A172 (cell line): ENCODE measurements around the gene C5orf24. TPM values are rescaled to one million over a fixed set of nuclear protein-coding genes. Genes with fewer than 3 reads are reported as not detected.
A peak's percentile ranks its signal among the peaks of the same experiment; 100 is the strongest.
"Not testable (repeated sequence)": the region's sequence is repeated elsewhere in the genome, so short reads cannot be mapped to it uniquely, and the experiment has no call there.

Experiments
- DNase-seq: peaks from one replicate; pipeline ENCODE4 v3.0.0-alpha.2; 2015; ENCODE audit warnings: low spot score
- total RNA-seq: library from RNA; depleted of rRNA; stranded (reverse); fragments of >200 nt; shearing (Covaris generic); gene quantifications from 2 replicates; pipeline ENCODE4 v1.2.3, GENCODE V29; 2014

The C5orf24 gene
- total RNA-seq, 1 experiment from 2014 or later: 48.6 TPM

DNA sequence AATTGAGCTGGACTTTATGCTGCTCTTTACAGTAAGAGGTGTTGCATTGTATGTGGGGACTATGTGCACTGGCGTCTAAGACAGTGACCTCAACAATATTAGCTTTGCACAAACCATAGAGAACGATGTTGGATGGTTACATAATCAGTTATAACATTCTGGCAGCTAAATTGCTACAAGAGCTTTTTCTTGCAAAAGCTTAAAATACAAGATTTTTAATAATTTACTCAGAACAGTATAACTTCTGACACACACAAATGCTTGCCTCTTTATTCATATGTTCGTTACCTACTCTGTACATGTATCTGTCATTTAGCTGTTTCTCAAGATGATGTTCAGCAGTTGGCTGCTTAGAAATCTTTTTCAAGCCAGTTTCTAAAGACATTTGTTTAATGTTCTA, 11.6 kb downstream of the C5orf24 start:
- DNase-seq: no peak

DNA sequence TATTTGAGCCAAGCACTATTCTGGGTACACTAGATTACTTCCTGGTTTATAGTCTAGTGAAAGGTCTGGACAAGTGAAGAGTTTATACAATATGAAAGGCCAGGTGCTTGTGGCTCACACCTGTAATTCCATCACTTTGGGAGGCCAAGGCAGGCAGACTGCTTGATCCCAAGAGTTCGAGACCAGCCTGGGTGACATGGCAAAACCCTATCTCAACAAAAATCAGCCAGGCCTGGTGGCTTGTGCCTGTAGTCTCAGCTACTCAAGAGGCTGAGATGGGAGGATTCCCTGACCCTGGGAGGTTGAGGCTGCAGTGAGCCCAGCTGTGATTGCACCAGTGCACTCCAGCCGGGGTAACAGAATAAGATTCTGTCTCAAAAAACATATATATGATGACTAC, 18.9 kb downstream of the C5orf24 start:
- no peak for DNase-seq

DNA sequence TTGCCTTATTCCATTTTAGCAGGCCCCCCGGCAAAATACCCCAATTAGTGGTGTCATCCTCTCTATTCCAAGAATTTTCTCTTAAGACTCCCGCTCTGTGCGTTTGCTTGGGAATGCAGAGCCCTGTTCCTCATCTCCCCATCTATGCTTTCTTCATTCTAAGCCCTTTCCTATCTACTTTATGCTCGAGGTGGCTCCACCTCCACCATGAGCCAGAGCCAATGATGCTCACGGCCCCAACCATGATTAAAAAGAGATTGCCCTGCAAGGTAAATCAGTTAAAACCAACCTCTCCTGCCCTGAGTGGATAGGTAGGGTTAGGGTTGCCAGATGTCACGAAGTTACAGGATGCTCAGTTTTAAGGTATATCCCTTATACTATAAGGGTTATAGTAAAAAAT, 27.7 kb downstream of the C5orf24 start:
- DNase-seq: no peak

DNA sequence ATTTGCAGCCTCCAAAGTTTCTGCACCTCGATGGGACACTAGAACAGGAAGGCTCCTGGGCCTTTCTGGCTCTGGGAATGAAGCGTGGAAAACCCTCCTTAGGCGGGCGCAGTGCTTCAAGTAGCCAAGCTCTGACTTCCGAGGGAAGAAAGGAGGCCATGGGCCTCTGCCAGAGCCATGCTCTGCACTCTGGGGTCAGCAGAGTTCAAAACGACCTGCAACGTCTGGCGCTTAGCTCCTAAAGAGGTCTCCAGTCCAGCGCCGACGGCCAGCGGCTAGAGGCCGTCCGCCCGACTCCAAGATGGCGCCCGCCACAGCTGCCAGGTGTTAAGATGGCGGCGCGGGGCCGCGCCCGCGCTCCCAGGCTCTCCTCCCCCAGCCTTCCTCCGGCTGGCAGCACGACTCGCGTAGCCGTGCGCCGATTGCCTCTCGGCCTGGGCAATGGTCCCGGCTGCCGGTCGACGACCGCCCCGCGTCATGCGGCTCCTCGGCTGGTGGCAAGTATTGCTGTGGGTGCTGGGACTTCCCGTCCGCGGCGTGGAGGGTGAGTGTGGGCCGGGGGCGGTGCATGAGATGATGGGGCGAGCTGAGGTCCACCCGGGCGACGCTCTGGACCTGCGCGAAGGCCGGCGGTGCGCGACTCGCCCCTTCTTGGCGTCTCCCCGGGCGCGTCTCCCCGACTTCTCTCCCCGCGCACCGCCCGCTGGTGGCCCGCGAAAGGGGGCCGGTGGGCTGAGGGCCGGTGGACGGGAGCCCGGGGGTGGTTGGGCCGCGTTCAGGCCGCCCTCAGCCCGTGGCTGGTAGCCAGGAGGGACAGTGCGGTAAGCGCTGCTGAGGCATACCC, 28.4 kb downstream of the C5orf24 start, which contains the start of gene TXNDC15:
TSS of gene TXNDC15 (plus strand) at position 385 of the 844 bp plus-strand sequence. CDS start at position 442, 57 bp downstream.
- peak; percentile 78 for DNase-seq

DNA sequence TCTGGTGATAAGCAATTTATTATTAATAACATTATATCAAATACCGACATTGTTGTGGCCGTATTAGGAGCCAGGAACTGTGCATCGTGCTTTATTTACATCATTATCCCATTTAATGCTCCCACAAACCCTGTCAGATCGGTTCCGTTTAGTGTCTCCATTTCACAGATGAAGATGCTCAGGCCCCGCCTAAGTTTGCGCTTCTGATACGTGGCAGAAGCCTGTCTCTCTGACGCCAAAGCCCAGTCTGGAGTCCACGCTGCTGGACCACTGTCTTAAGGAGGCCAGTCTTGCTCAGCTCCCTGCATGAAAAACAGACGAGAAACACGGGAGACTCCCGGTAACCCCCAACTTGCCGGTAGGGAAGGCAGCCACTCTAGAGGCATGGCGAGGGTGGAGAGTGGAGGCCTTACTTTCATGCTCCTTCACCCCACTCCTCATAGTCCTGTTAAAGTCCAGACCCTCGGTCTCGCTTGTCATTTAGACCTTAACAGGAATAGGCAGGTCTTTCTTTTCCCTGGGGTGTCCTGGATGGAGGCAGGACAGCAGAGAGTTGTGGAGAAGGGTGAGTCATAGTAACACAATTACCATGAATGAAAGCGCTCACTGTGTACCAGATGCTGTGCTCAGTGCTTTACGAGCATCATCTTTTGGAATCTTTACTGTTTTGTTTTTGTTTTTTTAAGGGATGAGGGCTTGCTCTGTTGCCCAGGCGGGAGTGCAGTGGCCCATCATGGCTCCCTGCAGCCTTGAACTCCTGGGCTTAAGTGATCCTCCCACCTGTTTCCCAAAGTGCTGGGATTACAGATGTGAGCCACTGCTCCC, 29.3 kb downstream of the C5orf24 start:
- DNase-seq: peak; percentile 72

DNA sequence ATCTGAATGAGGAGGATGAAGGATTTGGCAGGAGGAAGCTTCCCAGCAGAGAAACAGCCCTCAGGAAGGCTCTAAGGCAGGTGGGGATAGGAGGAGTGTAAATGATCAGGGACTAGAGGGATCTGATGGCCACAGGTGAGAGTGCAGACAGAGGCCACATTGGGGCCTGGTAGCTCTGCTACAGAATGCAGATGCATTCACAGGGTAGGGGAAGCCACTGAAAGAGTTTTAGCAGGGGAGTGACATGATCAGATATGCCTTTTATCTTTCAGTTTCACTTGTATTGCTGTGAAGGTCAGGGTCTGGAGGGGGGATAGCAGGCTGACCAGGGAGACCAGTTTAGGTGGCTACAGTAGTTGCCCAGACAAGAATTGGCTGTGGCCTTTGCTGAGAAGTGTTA, 31.4 kb downstream of the C5orf24 start:
- DNase-seq: no peak

DNA sequence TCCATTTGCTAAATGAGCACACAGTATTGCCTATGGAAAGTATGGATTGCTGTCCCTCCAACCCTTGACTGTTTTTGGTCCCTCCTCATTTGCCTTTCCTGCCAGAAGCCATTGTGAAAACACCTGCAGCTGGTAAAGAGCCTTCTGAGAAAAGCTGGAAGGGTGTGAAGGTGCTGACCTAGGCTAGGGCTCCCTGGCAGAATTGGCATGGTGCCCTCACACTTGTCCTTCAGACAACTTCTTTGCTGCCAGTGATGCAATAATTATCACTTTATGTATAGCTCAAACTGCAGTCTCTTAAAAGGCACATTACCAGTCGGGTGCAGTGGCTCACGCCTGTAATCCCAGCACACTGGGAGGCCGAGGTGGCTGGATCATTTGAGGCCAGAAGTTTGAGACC, 32.6 kb downstream of the C5orf24 start:
- no peak for DNase-seq

DNA sequence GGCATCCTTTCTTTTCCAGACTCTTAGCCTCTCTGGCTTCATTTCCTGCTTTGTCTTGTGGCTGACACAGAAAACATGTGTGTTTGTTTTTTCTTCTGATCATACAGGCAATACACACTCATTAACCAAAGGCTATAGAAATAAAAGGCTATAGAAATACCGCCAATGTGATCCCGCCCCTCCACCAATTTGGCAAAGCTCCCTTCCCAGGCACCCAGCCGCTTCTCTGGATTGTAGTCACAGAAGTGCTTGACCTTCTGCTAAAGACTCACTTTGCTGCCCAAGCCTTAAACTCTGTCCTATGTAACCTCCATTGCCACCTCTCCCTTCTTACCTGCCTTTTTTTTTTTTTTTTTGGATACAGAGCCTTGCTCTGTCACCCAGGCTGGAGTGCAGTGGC, 33.7 kb downstream of the C5orf24 start:
- no peak for DNase-seq

DNA sequence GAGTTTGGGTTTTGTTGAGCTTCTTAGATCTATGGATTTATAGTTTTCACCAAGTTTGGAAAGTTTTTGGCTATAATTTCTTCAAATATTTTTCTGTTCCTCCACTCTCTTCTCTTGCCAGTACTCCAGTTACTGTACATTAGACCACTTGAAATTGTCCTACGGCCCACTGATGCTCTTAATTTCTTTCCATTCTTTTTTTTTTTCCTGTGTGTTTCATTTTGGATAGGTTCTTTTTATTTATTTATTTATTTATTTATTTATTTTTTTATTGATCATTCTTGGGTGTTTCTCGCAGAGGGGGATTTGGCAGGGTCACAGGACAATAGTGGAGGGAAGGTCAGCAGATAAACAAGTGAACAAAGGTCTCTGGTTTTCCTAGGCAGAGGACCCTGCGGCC, 35.2 kb downstream of the C5orf24 start:
- not testable (repeated sequence) for DNase-seq

DNA sequence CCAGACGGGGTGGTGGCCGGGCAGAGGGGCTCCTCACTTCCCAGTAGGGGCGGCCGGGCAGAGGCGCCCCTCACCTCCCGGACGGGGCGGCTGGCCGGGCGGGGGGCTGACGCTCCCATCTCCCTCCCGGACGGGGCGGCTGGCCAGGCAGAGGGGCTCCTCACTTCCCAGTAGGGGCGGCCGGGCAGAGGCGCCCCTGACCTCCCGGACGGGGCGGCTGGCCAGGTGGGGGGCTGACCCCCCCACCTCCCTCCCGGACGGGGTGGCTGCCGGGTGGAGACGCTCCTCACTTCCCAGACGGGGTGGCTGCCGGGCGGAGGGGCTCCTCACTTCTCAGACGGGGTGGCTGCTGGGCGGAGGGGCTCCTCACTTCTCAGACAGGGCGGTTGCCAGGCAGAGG, 35.9 kb downstream of the C5orf24 start:
- not testable (repeated sequence) for DNase-seq

DNA sequence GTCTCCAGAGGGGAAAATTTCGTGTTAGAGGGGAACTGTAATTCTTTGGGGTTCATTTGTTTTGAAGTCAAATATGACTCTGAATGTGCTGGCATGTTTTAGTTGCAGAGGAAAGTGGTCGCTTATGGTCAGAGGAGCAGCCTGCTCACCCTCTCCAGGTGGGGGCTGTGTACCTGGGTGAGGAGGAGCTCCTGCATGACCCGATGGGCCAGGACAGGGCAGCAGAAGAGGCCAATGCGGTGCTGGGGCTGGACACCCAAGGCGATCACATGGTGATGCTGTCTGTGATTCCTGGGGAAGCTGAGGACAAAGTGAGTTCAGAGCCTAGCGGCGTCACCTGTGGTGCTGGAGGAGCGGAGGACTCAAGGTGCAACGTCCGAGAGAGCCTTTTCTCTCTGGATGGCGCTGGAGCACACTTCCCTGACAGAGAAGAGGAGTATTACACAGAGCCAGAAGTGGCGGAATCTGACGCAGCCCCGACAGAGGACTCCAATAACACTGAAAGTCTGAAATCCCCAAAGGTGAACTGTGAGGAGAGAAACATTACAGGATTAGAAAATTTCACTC, 41.9 kb downstream of the C5orf24 start:
- DNase-seq: no peak

DNA sequence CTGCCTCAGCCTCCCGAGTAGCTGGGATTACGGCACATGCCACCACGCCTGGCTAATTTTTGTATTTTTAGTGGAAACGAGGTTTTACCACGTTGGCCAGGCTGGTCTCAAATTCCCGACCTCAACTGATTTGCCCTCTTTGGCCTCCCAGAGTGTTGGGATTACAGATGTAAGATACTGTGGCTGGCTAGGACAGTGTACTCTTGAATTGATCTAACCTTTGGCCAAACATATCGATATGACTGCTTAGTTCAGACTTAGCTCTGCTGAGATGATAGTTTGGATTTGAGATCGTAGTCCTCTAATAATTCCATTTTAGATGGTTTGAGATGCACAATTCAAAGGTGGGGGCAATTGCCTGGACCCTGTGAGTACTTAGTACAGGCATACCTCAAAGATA, 43.6 kb downstream of the C5orf24 start:
- no peak for DNase-seq

DNA sequence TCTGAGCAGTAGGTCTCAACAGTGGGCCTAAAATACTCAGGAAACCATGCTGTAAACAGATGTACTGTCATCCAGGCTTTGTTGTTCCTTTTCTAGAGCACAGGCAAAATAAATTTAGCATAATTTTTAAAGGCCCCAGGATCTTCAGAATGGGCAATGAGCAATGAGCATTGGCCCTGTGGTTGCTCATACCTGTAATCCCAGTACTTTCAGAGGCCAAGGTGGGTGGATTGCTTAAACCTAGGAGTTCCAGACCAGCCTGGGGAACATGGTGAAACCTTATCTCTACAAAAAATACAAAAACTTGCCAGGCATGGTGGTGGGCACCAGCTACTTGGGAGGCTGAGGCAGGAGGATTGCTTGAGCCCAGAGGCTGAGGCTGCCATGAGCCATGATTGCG, 45.7 kb downstream of the C5orf24 start:
- no peak for DNase-seq

DNA sequence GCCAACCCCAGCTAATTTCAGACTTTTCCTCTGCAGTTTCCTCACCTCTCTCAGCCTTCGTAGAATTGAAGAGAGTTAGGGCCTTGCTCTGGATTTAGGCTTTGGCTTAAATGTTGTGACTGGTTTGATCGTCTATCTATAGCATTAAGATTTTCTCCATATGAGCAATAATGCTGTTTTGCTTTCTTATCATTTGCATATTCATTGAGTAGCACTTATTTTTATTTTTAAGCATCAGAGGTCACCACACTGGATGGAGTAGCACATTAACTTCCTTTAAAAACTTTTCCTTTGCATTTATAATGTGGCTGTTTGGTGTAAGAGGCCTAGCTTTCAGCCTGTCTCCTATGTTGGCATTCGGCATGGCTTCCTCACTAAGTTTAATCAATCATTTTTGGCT, 46.5 kb downstream of the C5orf24 start:
- no peak for DNase-seq

DNA sequence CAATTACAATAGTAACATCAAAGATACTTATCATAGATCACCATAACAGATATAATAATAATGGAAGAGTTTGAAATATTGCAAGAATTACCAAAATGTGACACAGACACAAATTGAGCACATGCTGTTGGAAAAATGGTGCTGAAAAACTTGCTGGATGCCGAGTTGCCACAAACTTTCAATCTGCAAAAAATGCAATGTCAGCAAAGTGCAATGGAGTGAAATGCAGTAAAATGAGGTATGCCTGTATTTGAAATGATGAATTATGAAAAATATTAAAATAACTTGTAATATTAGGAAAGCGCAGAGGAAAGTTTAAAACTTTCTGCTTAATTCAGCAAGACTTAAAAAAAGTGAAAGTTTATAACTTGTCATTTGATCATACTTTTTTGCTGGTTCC, 47.2 kb downstream of the C5orf24 start:
- DNase-seq: no peak

DNA sequence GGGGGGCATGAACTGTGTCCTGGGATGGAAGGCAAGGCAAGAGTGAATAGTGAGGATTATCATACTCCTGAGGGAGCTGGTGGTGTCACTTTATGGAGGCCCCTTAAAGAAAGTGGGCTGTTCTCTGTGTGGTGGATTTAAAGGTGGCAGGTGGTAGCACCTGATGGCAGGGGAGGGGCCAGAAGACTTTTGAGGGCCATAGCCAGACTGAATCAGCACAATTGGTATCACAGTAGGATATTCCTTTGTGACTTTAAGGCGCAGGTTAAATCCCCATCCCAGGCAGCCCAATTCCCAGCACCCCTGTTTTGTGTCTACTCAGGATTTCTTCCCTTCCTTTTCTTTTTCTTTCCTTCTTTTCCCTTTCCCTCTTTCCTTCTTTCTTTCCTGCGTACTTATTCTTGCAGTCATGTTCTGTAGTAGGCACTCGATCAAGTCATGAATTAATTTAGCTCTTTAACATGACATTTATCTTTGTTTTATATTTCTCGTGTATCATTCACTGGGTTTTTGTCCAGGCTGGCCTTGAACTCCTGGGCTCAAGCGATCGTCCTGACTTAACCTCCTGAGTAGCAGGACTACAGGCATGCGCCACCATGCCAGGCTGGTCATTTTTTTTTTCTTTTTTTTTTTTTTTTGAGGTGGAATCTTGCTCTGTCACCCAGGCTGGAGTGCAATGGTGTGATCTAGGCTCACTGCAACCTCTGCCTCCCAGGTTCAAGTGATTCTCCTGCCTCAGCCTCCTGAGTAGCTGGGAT, 48.2 kb downstream of the C5orf24 start:
- DNase-seq: no peak

DNA sequence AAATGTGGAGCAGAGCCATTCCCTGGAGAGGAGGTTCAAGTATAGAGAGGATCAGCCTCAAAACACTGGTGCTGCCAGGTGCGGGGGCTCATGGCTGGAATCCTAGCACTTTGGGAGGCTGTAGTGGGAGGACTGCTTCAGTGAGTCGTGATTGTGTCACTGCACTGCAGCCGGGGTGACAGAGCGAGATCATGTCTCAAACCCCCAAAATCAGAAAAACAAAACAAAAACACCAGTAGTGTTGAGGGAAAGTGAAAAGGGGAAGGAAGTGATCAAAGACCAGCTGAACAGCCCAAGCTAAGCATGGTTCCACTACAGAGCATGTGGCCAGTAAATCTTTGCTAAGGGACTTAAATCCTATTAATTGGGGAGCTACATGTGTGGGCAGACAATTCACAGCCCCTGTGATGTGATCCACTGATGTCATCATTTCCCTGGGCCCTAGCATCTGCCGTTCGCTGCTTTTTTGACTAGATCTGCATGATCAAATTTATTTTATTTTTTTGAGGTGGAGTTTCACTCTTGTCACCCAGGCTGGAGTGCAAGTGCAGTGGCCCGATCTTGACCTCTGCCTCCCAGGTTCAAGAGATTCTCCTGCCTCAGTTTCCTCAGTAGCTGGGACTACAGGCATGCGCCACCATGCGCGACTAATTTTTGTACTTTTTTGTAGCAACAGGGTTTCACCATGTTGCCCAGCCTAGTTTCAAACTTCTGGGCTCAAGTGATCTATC, 56.5 kb downstream of the C5orf24 start:
- DNase-seq: peak; percentile 5

DNA sequence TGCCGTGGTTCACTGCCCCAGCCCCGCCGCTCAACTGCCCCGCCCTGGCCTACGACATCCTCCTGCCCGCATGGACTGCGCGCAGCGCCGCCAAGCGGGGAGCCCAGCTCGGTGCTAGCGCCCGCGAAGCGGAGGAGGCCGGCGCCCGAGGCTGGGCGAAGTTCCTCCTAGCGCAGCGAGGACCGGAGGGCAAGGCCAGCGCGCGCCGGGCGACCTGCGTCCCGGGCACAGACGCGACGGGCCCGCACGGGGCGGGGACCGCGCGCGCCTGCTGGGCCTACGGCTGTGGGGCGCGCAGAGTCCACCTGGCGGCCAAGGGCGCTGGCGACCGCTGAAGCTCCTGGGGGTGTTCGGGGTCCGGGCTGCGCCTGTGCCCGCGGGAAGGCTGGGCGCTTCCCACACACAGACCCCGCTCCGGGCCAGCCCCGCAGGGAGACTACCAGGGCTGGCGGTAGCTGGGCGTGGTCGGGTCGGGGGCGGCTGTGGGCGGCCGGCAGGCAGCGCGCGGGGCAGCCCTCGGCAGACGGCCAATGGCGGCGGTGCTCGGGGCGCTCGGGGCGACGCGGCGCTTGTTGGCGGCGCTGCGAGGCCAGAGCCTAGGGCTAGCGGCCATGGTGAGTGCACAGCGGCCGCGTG, 59.0 kb downstream of the C5orf24 start, which contains the start of gene PCBD2:
TSS of gene PCBD2 (plus strand) at position 522 of the 636 bp plus-strand sequence. CDS start at position 531, 9 bp downstream.
- DNase-seq: peak; percentile 85

DNA sequence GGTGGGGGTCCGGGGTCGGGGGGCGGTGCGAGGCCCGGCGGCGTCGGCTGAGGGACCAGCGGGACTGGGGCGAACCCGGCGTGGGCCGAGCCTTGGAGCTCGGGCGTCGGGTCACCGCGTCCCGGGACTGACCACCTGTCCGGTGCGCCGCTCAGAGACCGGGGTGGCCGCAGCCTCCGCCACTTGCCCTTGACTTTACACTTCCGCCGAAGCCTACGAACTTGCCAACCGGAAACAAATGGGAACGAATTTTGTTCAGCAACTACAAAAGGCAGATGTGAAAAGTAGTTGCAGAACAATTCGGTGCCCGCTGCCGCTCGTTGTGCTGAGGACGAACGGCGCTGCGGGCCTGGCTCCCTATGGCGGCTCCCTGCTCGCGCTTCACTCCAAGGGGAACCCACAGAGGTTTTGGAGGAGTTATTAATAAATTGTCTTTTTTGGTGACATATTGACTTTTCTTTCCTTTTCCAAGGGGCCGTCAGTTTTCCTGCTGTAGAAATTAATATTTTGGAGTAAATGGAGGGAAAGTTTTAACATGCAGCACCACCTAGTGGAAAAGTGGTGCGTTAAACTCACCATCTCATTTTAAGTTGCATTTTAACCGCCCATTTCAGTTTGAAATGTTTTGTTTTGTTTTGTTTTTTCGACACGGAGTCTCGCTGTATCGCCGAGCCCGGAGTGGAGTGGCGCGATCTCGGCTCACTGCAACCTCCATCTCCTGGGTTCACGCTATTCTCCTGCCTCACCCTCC, 59.7 kb downstream of the C5orf24 start:
- DNase-seq: peak; percentile 70

DNA sequence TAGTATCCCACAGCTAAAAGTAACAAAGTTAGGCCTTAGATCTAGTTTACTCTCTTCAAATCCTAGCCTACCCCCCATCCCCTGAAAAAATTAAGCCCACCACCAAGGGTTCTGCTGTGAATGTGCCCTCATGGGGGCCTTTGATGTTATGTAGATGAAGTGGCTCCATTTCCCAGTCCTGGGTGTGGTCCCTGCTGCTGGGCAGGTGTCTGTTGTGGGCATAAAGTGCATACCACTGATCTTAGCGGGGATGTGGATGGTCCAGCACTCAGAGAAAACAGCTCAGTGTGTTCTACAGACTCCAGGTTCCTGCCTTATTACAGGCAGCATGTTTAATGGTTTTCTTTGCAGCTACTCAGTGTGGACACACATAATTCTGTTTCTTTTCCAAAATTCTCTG, 61.0 kb downstream of the C5orf24 start:
- no peak for DNase-seq
